Ascending aorta (tissue), 2 donors: Measurements from ENCODE around the gene C1QTNF4. TPM values are rescaled to one million over a fixed set of nuclear protein-coding genes. Genes with fewer than 3 reads are reported as not detected.

Experiments used
- DNase-seq, 2 donors: peaks; one replicate each; pipeline ENCODE4 v3.0.0-alpha.2; 2019; ENCODE audit warnings: low spot score in 2 of 2
- H3K27ac ChIP-seq, 2 donors: fragments of 200-600 bp; sonication (generic); one replicate each; pipeline ENCODE4 v1.5.1; 2016 to 2017; ENCODE audit warnings: mild to moderate bottlenecking in 1 of 2
- H3K27me3 ChIP-seq: fragments of 200-600 bp; sonication (generic); one replicate; pipeline ENCODE4 v1.5.1; 2017
- H3K36me3 ChIP-seq, 2 donors: fragments of 200-600 bp; sonication (generic); one replicate each; pipeline ENCODE4 v1.5.1; 2016
- H3K4me1 ChIP-seq, 2 donors: fragments of 200-600 bp; sonication (generic); one replicate each; pipeline ENCODE4 v1.5.1; 2016 to 2017; ENCODE audit warnings: mild to moderate bottlenecking in 1 of 2
- H3K4me3 ChIP-seq, 2 donors: fragments of 200-600 bp; sonication (generic); one replicate each; pipeline ENCODE4 v1.5.1; 2016 to 2017; ENCODE audit warnings: mild to moderate bottlenecking in 1 of 2
- H3K9me3 ChIP-seq, 2 donors: fragments of 200-600 bp; sonication (generic); one replicate each; pipeline ENCODE4 v1.5.1; 2016
- CTCF ChIP-seq, 3 experiments: fragments of 200-600 bp in 2 of 3; fragments of 450-650 bp in 1 of 3; sonication (generic) in 2 of 3; IDR thresholded peaks; one replicate each; pipeline ENCODE4 v1.5.1; 2016 to 2019; ENCODE audit warnings: antibody characterized with exemption in 3 of 3, mild to moderate bottlenecking in 1 of 3, moderate library complexity in 1 of 3
- intact Hi-C: fragments of 100-400 bp; cut with DNase I; formaldehyde crosslinking; loops from one replicate; pipeline ENCODE4 v1.15.1; 2023
- total RNA-seq: library from RNA; depleted of rRNA; stranded (reverse); fragments of >200 nt; gene quantifications from one replicate; pipeline ENCODE4 v1.1.0, GENCODE V29; 2016

The C1QTNF4 gene
- total RNA-seq, 1 donor from 2014 or later: not detected

GRCh38 chr11:47589118-47589517 lies 5.1 kb downstream of the C1QTNF4 start:
- DNase-seq: no peak
- peak overlapping the region in 1 of 2 donors; percentile 54 for H3K4me3 ChIP-seq
- intact Hi-C loops: no loop called here
- no peaks in the 10 kb centered on the region for H3K27me3 ChIP-seq
- H3K27ac ChIP-seq: no peak overlapping the region
- peaks cover 2 to 10% of the 10 kb centered on the region in 2 donors for H3K36me3 ChIP-seq
- H3K4me1 ChIP-seq: no peaks in the 10 kb centered on the region
- TF ChIP-seq CTCF (IDR thresholded peaks at IDR 0.05): no peak
- no peaks in the 10 kb centered on the region for H3K9me3 ChIP-seq

- no peaks in the 10 kb centered on the region for H3K9me3 ChIP-seq
- no peak overlapping the region for H3K4me3 ChIP-seq
- H3K4me1 ChIP-seq: no peaks in the 10 kb centered on the region
- no peak for TF ChIP-seq CTCF (IDR thresholded peaks at IDR 0.05)
- peaks cover 15 to 22% of the 10 kb centered on the region in 2 donors for H3K36me3 ChIP-seq
- no peaks in the 10 kb centered on the region for H3K27me3 ChIP-seq
- no peak overlapping the region for H3K27ac ChIP-seq
- DNase-seq: peak in 1 of 2 donors; percentile 18
- intact Hi-C loops: no loop called here
These were observed 6.4 kb downstream of the C1QTNF4 start for GRCh38 chr11:47587723-47588326.

GRCh38 chr11:47587039-47587716 lies 7.0 kb downstream of the C1QTNF4 start:
- H3K4me1 ChIP-seq: no peaks in the 10 kb centered on the region
- H3K27ac ChIP-seq: no peak overlapping the region
- no peak for DNase-seq
- no peaks in the 10 kb centered on the region for H3K9me3 ChIP-seq
- H3K4me3 ChIP-seq: no peak overlapping the region
- intact Hi-C loops: no loop called here
- peaks cover 21 to 29% of the 10 kb centered on the region in 2 donors for H3K36me3 ChIP-seq
- no peaks in the 10 kb centered on the region for H3K27me3 ChIP-seq
- no peak for TF ChIP-seq CTCF (IDR thresholded peaks at IDR 0.05)

- TF ChIP-seq CTCF (IDR thresholded peaks at IDR 0.05): no peak
- Histone ChIP-seq H3K36me3 (peaks cover 30 to 37% of the 10 kb centered on the region in 2 donors), H3K4me3 (no peak within 1 kb of the TSS), H3K4me1 (no peaks in the 10 kb centered on the region), H3K9me3 (no peaks in the 10 kb centered on the region), H3K27me3 (no peaks in the 10 kb centered on the region), H3K27ac (no peak within 1 kb of the TSS)
- DNase-seq: no peak
- intact Hi-C loops: no loop called here
These were observed 7.9 kb downstream of the C1QTNF4 start, which contains the start of gene FAM180B for GRCh38 chr11:47586098-47586855. Gene FAM180B, plus strand, starts transcription at chr11:47586678. Its CDS starts 91 bp downstream, at chr11:47586769.

- intact Hi-C loops: no loop called here
- Histone ChIP-seq H3K27me3 (no peaks in the 10 kb centered on the region), H3K4me3 (no peak overlapping the region), H3K9me3 (no peaks in the 10 kb centered on the region), H3K36me3 (peaks cover 38 to 43% of the 10 kb centered on the region in 2 donors), H3K27ac (no peak overlapping the region), H3K4me1 (peaks cover 3 to 4% of the 10 kb centered on the region in 2 donors)
- DNase-seq: no peak
- TF ChIP-seq CTCF (IDR thresholded peaks at IDR 0.05): no peak
These were observed 10.4 kb downstream of the C1QTNF4 start for GRCh38 chr11:47583844-47584243.
